ENCODE data around the gene A2ML1. TPM values are rescaled to one million over a fixed set of nuclear protein-coding genes. Genes with fewer than 3 reads are reported as not detected.

A2ML1 gene
- total and polyA plus RNA-seq, 3 donors from 2014 or later = 20.0 to 81.1 (median 47.6) TPM

- no peaks in the 10 kb centered on the region for H3K36me3 ChIP-seq (ENCODE audit: low read depth, missing control alignments)
- no peaks in the 10 kb centered on the region for H3K9me3 ChIP-seq
- peak; percentile 96 for DNase-seq
- 6 to 17% methylated on average over 11 of the region's 11 CpGs for WGBS, 2 donors
- H3K27me3 ChIP-seq = no peaks in the 10 kb centered on the region
- intact Hi-C loops (cut with DNase I; ENCODE audit: low total_unique reads) = no loop called here
- no peak for TF ChIP-seq POLR2A (IDR thresholded peaks at IDR 0.05)
- TF ChIP-seq CTCF (IDR thresholded peaks at IDR 0.05) = no peak
- H3K27ac ChIP-seq = peak overlapping the region; percentile 48 to 75
- H3K4me3 ChIP-seq = no peak overlapping the region
- peaks cover 10% of the 10 kb centered on the region for H3K4me1 ChIP-seq
Measured at GRCh38 chr12:8844665-8845064, 22.2 kb downstream of the A2ML1 start.

- no peaks in the 10 kb centered on the region for H3K9me3 ChIP-seq
- 72 to 73% methylated on average over 3 of the region's 3 CpGs for WGBS, 2 donors
- H3K27ac ChIP-seq = peak overlapping the region in 1 of 2 donors; percentile 41
- intact Hi-C loops (cut with DNase I; ENCODE audit: low total_unique reads) = no loop called here
- H3K36me3 ChIP-seq (ENCODE audit: low read depth, missing control alignments) = no peaks in the 10 kb centered on the region
- H3K4me3 ChIP-seq = no peak overlapping the region
- TF ChIP-seq CTCF (IDR thresholded peaks at IDR 0.05) (no peak), POLR2A (IDR thresholded peaks at IDR 0.05) (no peak)
- DNase-seq = no peak
- H3K27me3 ChIP-seq = no peaks in the 10 kb centered on the region
- peaks cover 7% of the 10 kb centered on the region for H3K4me1 ChIP-seq
Measured at GRCh38 chr12:8846305-8846704, 23.9 kb downstream of the A2ML1 start.

GRCh38 chr12:8847435-8847834, 25.0 kb downstream of the A2ML1 start:
- 90 to 94% methylated on average over 6 of the region's 6 CpGs for WGBS, 2 donors
- Histone ChIP-seq H3K27ac (no peak overlapping the region), H3K9me3 (no peaks in the 10 kb centered on the region), H3K27me3 (no peaks in the 10 kb centered on the region), H3K4me3 (no peak overlapping the region), H3K4me1 (peaks cover 6% of the 10 kb centered on the region), H3K36me3 (ENCODE audit: low read depth, missing control alignments) (no peaks in the 10 kb centered on the region)
- intact Hi-C loops (cut with DNase I; ENCODE audit: low total_unique reads) = no loop called here
- DNase-seq = no peak
- TF ChIP-seq CTCF (IDR thresholded peaks at IDR 0.05) (no peak), POLR2A (IDR thresholded peaks at IDR 0.05) (no peak)

- intact Hi-C loops (cut with DNase I; ENCODE audit: low total_unique reads) = no loop called here
- no peak overlapping the region for H3K27ac ChIP-seq
- no peak for DNase-seq
- no peaks in the 10 kb centered on the region for H3K36me3 ChIP-seq (ENCODE audit: low read depth, missing control alignments)
- no peaks in the 10 kb centered on the region for H3K9me3 ChIP-seq
- TF ChIP-seq POLR2A (IDR thresholded peaks at IDR 0.05) (no peak), CTCF (IDR thresholded peaks at IDR 0.05) (no peak)
- H3K4me3 ChIP-seq = no peak overlapping the region
- WGBS, 2 donors = 80 to 82% methylated on average over 5 of the region's 5 CpGs
- no peaks in the 10 kb centered on the region for H3K27me3 ChIP-seq
- peaks cover 6% of the 10 kb centered on the region for H3K4me1 ChIP-seq
Measured at GRCh38 chr12:8849876-8850275, 27.5 kb downstream of the A2ML1 start.

GRCh38 chr12:8852119-8852518, 29.7 kb downstream of the A2ML1 start:
- intact Hi-C loops (cut with DNase I; ENCODE audit: low total_unique reads) = no loop called here
- Histone ChIP-seq H3K27me3 (no peaks in the 10 kb centered on the region), H3K36me3 (ENCODE audit: low read depth, missing control alignments) (no peaks in the 10 kb centered on the region), H3K4me1 (no peaks in the 10 kb centered on the region), H3K27ac (no peak overlapping the region), H3K4me3 (no peak overlapping the region), H3K9me3 (no peaks in the 10 kb centered on the region)
- 61 to 73% methylated on average over 7 of the region's 7 CpGs for WGBS, 2 donors
- no peak for TF ChIP-seq CTCF (IDR thresholded peaks at IDR 0.05)
- no peak for TF ChIP-seq POLR2A (IDR thresholded peaks at IDR 0.05)
- DNase-seq = no peak
